PC-3 (cell line): ENCODE results near the gene ZFPL1. TPM values are rescaled to one million over a fixed set of nuclear protein-coding genes. Genes with fewer than 3 reads are reported as not detected.

Source experiments
- ATAC-seq: fragments of 200-7000 bp; cut with Tn5 transposase; 2 replicates; pipeline ENCODE4 v1.9.1; 2020; ENCODE audit warnings: mild to moderate bottlenecking, moderate library complexity
- BruUV-seq: library from RNA; stranded (reverse); fragments of 400-500 nt; replicated peaks from 2 replicates; lab custom pipeline; 2021; lab: Mats Ljungman, UMichigan
- CTCF ChIA-PET: fragments of 300-600 bp; sonication (Branson Sonifier 250); formaldehyde crosslinking; loops from one replicate; lab custom pipeline; 2022; ENCODE audit warnings: antibody characterized with exemption; lab: Charles Lee
- POLR2A ChIA-PET: fragments of 300-600 bp; sonication (Branson Sonifier 250); formaldehyde crosslinking; loops from one replicate; lab custom pipeline; 2022; ENCODE audit warnings: antibody characterized with exemption; ENCODE audit not compliant: unreplicated experiment; lab: Charles Lee
- DNase-seq: peaks from one replicate; pipeline ENCODE4 v3.0.0-alpha.2; 2015
- H2AFZ ChIP-seq: fragments of 300-600 bp; sonication (generic); 2 replicates; pipeline ENCODE4 v1.6.0; 2016; ENCODE audit warnings: antibody characterized with exemption, low read length
- H3F3A ChIP-seq: fragments of 300-600 bp; sonication (generic); one replicate; pipeline ENCODE4 v1.6.0; 2017; ENCODE audit warnings: antibody characterized with exemption, low read length, control low read depth, mild to moderate bottlenecking; ENCODE audit not compliant: unreplicated experiment
- H3K27ac ChIP-seq: fragments of 300-600 bp; sonication (generic); 2 replicates; pipeline ENCODE4 v1.5.1; 2016; ENCODE audit warnings: mild to moderate bottlenecking, low read length
- H3K27me3 ChIP-seq: fragments of 300-600 bp; sonication (generic); 2 replicates; pipeline ENCODE4 v1.6.1; 2016; ENCODE audit warnings: low read length, mixed read lengths
- H3K36me3 ChIP-seq: fragments of 300-600 bp; sonication (generic); 2 replicates; pipeline ENCODE4 v1.6.1; 2016; ENCODE audit warnings: low read depth, mixed run types, low read length, mixed read lengths
- H3K4me1 ChIP-seq: fragments of 300-600 bp; sonication (generic); 2 replicates; pipeline ENCODE4 v1.5.1; 2016; ENCODE audit warnings: low read length; ENCODE audit not compliant: insufficient read depth
- H3K4me2 ChIP-seq: fragments of 300-600 bp; sonication (generic); 2 replicates; pipeline ENCODE4 v1.6.0; 2016; ENCODE audit warnings: low read length
- H3K4me3 ChIP-seq: fragments of 300-600 bp; sonication (generic); 2 replicates; pipeline ENCODE4 v1.5.1; 2016; ENCODE audit warnings: mild to moderate bottlenecking, low read length, mixed read lengths
- H3K79me2 ChIP-seq: fragments of 300-600 bp; sonication (generic); 2 replicates; pipeline ENCODE4 v1.6.1; 2017; ENCODE audit warnings: low read length, mixed read lengths
- H3K9ac ChIP-seq: fragments of 300-600 bp; sonication (generic); 2 replicates; pipeline ENCODE4 v1.6.0; 2016; ENCODE audit warnings: mild to moderate bottlenecking, low read length
- H3K9me2 ChIP-seq: fragments of 300-600 bp; sonication (generic); replicated peaks from 2 replicates; pipeline ENCODE4 v1.6.1; 2016; ENCODE audit warnings: mixed run types, low read length, mixed read lengths
- H3K9me3 ChIP-seq: fragments of 300-600 bp; sonication (generic); 2 replicates; pipeline ENCODE4 v1.6.1; 2016; ENCODE audit warnings: low read length, mixed read lengths
- H4K20me1 ChIP-seq: fragments of 300-600 bp; sonication (generic); 2 replicates; pipeline ENCODE4 v1.6.1; 2016; ENCODE audit warnings: low read length, mixed read lengths
- CTCF ChIP-seq: fragments of 300-600 bp; sonication (generic); conservative IDR thresholded peaks from 2 replicates; pipeline ENCODE4 v1.5.1; 2017; ENCODE audit warnings: antibody characterized with exemption, low read depth, mild to moderate bottlenecking, low read length
- EZH2 ChIP-seq: fragments of 300-600 bp; sonication (generic); IDR thresholded peaks from one replicate; pipeline ENCODE4 v1.6.1; 2017; ENCODE audit warnings: antibody characterized with exemption, mild to moderate bottlenecking, low read length; ENCODE audit not compliant: unreplicated experiment
- EZH2phosphoT487 ChIP-seq: fragments of 300-600 bp; sonication (generic); IDR thresholded peaks from 2 replicates; pipeline ENCODE4 v1.6.1; 2018; ENCODE audit warnings: mild to moderate bottlenecking, antibody characterized with exemption, low read length, borderline replicate concordance
- intact Hi-C: fragments of 100-400 bp; cut with micrococcal nuclease; formaldehyde crosslinking; loops from 2 replicates; pipeline ENCODE4 v1.9.0; 2023
- total RNA-seq: library from RNA; depleted of rRNA; stranded (reverse); fragments of >200 nt; gene quantifications from 2 replicates; pipeline ENCODE4 v1.2.3, GENCODE V29; 2014

ZFPL1 gene
- total RNA-seq, 1 experiment from 2014 or later: 103 TPM

DNA sequence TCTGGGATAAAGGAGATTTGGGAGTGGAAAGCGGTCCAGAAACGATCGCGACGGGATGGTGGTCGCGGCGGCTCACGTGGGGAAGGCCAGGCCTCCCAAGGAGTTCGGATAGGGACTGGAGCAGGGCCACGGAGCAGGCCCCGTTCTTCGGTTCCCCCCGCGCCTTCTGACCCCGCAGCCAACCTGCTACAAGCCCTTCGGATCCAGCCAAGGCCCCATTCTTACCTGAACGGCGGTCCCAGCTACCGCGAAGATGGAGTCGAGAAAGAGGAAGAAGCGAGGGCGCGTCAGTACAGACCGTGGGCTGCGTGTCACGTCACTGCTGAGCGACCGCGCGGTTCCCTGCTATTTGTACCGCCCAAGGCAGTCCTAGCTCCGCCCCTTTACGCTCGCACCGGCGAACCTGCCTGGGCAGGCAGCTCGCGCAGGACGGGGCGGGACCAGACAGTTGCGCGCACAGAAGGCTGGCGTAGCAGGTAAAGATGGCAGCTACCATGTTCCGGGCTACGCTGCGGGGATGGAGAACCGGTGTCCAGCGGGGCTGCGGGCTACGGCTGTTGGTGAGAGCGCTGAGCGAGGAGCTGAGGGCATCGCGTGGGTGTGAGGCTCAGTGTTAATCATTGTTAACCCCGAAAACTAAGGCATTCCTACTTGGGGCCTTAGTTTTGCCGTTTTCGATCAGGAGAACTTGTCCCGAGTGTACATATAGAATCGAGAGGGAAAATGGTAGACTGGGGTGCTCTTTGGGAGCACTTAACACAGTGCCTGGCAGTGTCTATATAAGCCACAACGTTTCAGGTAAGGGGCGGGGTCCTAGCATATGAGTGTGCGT lies 38.1 kb downstream of the ZFPL1 start, which contains the start of the genes FAU and MRPL49:
Gene FAU (minus strand): TSS at position 270 of the 832 bp plus-strand sequence. CDS start 321 bp downstream, outside the sequence.
Gene MRPL49 (plus strand): TSS at position 457 of the 832 bp plus-strand sequence. CDS start 26 bp downstream, at position 483.
- ChIA-PET CTCF (interaction anchor here (0.6 to 0.9 kb wide), 2 partner anchors 10 to 12 kb away, joined by 3 to 5 read pairs; partner anchors contain the start of gene TM7SF2), POLR2A (interaction anchor here (0.5 to 1.6 kb wide), 12 partner anchors 11 to 388 kb away, joined by 3 to 24 read pairs (median 4); partner anchors contain the start of genes POLA2 and TM7SF2)
- TSS peak; percentile 69 for BruUV-seq
- H3F3A ChIP-seq: peaks cover 20% of the 10 kb centered on the region
- peak within 1 kb of the TSS; percentile 60 for H2AFZ ChIP-seq
- ATAC-seq: peak; percentile 78
- no peaks in the 10 kb centered on the region for H3K9me2 ChIP-seq
- peak within 1 kb of the TSS; percentile 53 for H3K27ac ChIP-seq
- no peaks in the 10 kb centered on the region for H3K27me3 ChIP-seq
- H3K4me1 ChIP-seq: peaks cover 21% of the 10 kb centered on the region
- H3K4me3 ChIP-seq: peak within 1 kb of the TSS; percentile 92
- 0 out of 2 replicates have a peak, but pooled peaks cover 3% of the 10 kb centered on the region for H4K20me1 ChIP-seq
- DNase-seq: peak; percentile 99
- peaks cover 59% of the 10 kb centered on the region for H3K79me2 ChIP-seq
- no peaks in the 10 kb centered on the region for H3K9me3 ChIP-seq
- H3K4me2 ChIP-seq: peak within 1 kb of the TSS; percentile 89
- TF ChIP-seq EZH2 (no peak), CTCF (no peak)
- intact Hi-C loops: loop anchor here (1.0 kb wide), 1 partner anchor 13 kb away; no protein-coding TSS in a partner anchor
- H3K9ac ChIP-seq: peak within 1 kb of the TSS; percentile 96
- peaks cover 37% of the 10 kb centered on the region for H3K36me3 ChIP-seq

DNA sequence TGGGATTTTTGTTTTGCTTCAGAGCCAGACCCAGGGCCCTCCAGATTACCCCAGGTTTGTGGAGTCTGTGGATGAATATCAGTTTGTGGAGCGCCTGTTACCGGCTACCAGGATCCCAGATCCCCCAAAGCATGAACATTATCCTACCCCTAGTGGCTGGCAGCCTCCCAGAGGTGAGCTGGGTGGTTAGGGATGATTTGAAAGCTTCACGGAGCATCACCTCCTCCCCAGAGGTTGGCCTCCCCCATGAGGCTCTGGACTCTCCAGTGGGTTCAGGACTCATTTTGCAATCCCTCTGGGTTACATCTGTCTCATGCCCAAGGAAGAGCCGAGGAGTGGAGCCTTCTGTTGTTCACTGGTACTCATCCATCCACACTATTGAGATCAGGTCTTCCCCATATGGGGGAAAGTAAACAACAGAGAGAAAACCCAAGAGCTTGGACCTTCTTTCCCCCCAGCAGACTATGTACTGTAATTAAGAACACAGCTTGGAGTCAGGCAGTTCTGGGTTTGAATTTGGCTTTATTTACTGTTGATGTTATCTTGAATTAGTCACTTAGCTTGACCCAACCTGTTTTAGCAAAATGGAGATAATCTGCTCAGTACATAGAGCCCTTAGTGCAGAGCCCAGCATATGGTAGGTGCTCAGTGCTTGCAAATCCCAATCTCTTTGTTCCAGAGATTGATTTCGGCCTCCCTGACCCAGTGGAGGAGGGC lies 40.6 kb downstream of the ZFPL1 start:
- Histone ChIP-seq H3K4me3 (no peak overlapping the region), H3K9me3 (no peaks in the 10 kb centered on the region), H3K36me3 (peaks cover 46% of the 10 kb centered on the region), H2AFZ (no peak overlapping the region), H3K79me2 (peaks cover 55% of the 10 kb centered on the region), H3F3A (peaks cover 9% of the 10 kb centered on the region), H4K20me1 (0 out of 2 replicates have a peak, but pooled peaks cover 3% of the 10 kb centered on the region), H3K9ac (no peak overlapping the region), H3K27me3 (no peaks in the 10 kb centered on the region), H3K27ac (no peak overlapping the region), H3K4me1 (peaks cover 21% of the 10 kb centered on the region), H3K4me2 (no peak overlapping the region), H3K9me2 (no peaks in the 10 kb centered on the region)
- CTCF ChIA-PET: no interaction called here
- intact Hi-C loops: no loop called here
- TSS peak; percentile 4 for BruUV-seq
- POLR2A ChIA-PET: no interaction called here
- DNase-seq: no peak
- no peak for TF ChIP-seq CTCF
- TF ChIP-seq EZH2: no peak
- TF ChIP-seq EZH2phosphoT487: no peak
- no peak for ATAC-seq
